Lower lobe of right lung (tissue), 2 donors: ENCODE measurements around the gene DNAJC24. TPM values are rescaled to one million over a fixed set of nuclear protein-coding genes. Genes with fewer than 3 reads are reported as not detected.

Experiments used
- ATAC-seq, 2 donors: fragments of 200-7000 bp; cut with Tn5 transposase; one replicate each; pipeline ENCODE4 v1.9.1; 2020 to 2022; ENCODE audit warnings: mild to moderate bottlenecking in 2 of 2, moderate library complexity in 2 of 2
- DNase-seq: peaks from one replicate; pipeline ENCODE4 v3.0.0-alpha.2; 2020
- H3K27ac ChIP-seq: fragments of 200-600 bp; one replicate; pipeline ENCODE4 v1.8.0; 2022
- H3K27me3 ChIP-seq: fragments of 200-600 bp; one replicate; pipeline ENCODE4 v1.8.0; 2022; ENCODE audit warnings: low read depth
- H3K36me3 ChIP-seq: fragments of 200-600 bp; one replicate; pipeline ENCODE4 v1.8.0; 2022; ENCODE audit warnings: mild to moderate bottlenecking
- H3K4me1 ChIP-seq: fragments of 200-600 bp; one replicate; pipeline ENCODE4 v1.8.0; 2022
- H3K4me3 ChIP-seq: fragments of 200-600 bp; one replicate; pipeline ENCODE4 v1.8.0; 2022; ENCODE audit warnings: mild to moderate bottlenecking
- H3K9me3 ChIP-seq: fragments of 200-600 bp; one replicate; pipeline ENCODE4 v1.8.0; 2022
- intact Hi-C: fragments of 100-400 bp; cut with DNase I; formaldehyde crosslinking; loops from one replicate; pipeline ENCODE4 v1.11.0; 2022
- total RNA-seq: library from RNA; stranded (reverse); fragmentation: NEBNext Ultra II Directional; extraction: Animal tissue kit (Norgen Biotek cat#: 25700); gene quantifications from one replicate; pipeline ENCODE4 v1.2.1, GENCODE V29; 2021
- TF ChIP-seq, protein P1 (sequence below): fragments of 200-600 bp; IDR thresholded peaks from one replicate; pipeline ENCODE4 v1.8.0; 2022; ENCODE audit warnings: antibody characterized with exemption, mild to moderate bottlenecking
- donor health status: DM: no; HTN: yes; CAD: no; lungs with severe emphysema.

The DNAJC24 gene
- total RNA-seq, 1 donor from 2014 or later = 16.3 TPM

DNA sequence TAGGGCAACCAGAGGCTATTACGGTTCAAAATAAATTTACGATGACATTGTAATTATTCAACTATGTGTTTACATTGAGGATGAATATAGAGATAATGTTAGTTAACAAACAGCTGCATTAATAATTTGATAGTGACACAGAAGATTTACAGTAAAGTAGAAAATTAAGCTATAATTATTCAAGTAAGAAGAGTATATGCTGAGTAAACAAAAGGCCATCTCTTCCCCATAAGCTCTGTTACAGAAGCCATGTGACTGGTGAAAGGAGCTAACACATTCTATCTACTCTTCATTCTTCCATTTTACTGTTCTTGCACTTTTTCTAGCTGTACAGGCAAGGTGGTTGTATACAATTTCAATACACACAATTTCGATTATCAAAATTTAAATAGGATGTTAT is 85.5 kb downstream of the DNAJC24 start:
- no peaks in the 10 kb centered on the region for H3K4me1 ChIP-seq

DNA sequence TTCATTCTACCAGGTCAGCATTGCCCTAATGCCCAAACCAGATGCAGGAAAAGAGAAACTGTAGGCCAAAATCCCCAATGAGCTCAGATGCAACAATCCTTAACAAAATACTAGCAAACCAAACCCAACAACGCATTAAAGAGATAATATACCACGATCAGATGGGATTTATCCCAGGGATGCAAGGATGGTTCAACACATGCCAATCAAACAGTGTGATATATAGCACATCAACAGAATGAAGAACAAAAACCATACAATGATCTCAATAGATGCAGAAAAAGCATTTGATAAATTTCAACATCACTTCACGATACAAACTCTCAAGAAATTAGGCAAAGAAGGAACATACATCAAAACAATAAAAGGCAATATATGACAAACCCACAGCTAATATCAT is 94.8 kb downstream of the DNAJC24 start:
- DNase-seq (no peak), ATAC-seq (no peak)
- no peaks in the 10 kb centered on the region for H3K27me3 ChIP-seq
- intact Hi-C loops = no loop called here
- no peaks in the 10 kb centered on the region for H3K36me3 ChIP-seq
- H3K4me3 ChIP-seq = no peak overlapping the region
- peaks cover 24% of the 10 kb centered on the region for H3K9me3 ChIP-seq
- H3K27ac ChIP-seq = no peak overlapping the region
- TF ChIP-seq, protein P1, sequence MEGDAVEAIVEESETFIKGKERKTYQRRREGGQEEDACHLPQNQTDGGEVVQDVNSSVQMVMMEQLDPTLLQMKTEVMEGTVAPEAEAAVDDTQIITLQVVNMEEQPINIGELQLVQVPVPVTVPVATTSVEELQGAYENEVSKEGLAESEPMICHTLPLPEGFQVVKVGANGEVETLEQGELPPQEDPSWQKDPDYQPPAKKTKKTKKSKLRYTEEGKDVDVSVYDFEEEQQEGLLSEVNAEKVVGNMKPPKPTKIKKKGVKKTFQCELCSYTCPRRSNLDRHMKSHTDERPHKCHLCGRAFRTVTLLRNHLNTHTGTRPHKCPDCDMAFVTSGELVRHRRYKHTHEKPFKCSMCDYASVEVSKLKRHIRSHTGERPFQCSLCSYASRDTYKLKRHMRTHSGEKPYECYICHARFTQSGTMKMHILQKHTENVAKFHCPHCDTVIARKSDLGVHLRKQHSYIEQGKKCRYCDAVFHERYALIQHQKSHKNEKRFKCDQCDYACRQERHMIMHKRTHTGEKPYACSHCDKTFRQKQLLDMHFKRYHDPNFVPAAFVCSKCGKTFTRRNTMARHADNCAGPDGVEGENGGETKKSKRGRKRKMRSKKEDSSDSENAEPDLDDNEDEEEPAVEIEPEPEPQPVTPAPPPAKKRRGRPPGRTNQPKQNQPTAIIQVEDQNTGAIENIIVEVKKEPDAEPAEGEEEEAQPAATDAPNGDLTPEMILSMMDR = no peak
- H3K4me1 ChIP-seq = no peaks in the 10 kb centered on the region

More for the DNA sequence above, 85.5 kb downstream of the DNAJC24 start:
- Histone ChIP-seq H3K9me3 (no peaks in the 10 kb centered on the region), H3K27ac (no peak overlapping the region), H3K27me3 (no peaks in the 10 kb centered on the region), H3K36me3 (peaks cover 6% of the 10 kb centered on the region), H3K4me3 (no peak overlapping the region)
- TF ChIP-seq, protein P1 = no peak
- intact Hi-C loops = no loop called here
- no peak for ATAC-seq
- no peak for DNase-seq

DNA sequence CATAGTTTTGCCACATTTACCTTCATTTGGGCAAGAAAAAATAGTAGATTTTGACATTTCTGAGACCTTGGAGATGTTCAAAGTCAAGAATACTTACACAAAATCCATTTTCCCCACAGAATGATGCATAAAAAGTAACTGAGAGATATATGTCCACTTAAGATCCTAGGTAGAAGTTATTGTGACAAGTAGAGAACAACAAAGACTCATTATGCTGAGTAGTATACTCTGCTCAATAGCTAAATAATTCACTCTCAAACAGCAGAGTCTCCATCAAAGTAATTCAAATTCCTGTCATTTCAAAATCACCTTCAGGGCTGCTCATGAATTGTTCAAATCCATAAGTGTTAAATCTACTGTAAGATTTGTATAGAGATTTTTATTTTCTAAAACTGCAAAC is 104.4 kb downstream of the DNAJC24 start:
- DNase-seq = no peak
- H3K27ac ChIP-seq = no peak overlapping the region
- H3K4me1 ChIP-seq = no peaks in the 10 kb centered on the region
- intact Hi-C loops = no loop called here
- H3K27me3 ChIP-seq = no peaks in the 10 kb centered on the region
- TF ChIP-seq, protein P1 = no peak
- no peak overlapping the region for H3K4me3 ChIP-seq
- H3K9me3 ChIP-seq = no peaks in the 10 kb centered on the region
- no peak for ATAC-seq
- no peaks in the 10 kb centered on the region for H3K36me3 ChIP-seq

DNA sequence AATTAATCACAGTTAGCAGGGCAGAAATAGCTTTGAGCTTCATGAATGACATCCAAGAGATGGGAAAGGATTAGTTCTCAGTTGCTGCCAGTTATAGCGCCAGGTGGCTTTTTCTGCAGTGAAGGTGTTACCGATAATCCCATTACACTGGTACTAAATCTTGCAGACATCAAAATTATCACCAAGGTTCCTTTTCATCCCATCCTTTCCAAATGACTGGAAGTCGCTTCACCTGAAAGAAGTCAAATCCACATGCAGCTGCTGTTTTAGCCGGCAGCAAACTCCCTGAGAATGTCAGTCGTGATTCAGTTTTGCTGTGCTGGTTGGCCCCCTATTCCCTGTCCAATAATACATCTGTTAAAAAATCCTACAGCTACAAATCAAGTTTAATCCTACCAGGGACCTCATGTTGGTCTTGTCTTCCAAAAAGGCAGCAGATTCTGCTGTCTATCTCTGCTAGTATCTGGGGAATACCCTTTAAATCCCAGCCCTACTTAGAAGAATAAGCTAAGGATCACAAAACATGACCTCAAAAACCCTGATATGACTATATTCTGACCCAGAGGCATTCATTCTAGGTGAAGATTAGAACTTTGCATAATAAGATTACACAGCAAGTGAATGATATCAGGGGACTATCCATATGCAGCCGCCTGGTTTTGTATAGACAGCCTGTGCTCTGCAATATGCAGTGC is 108.0 kb downstream of the DNAJC24 start:
- DNase-seq = no peak
- TF ChIP-seq, protein P1 = no peak
- H3K27ac ChIP-seq = no peak overlapping the region
- H3K4me1 ChIP-seq = no peaks in the 10 kb centered on the region
- no peaks in the 10 kb centered on the region for H3K9me3 ChIP-seq
- no peaks in the 10 kb centered on the region for H3K27me3 ChIP-seq
- no peak for ATAC-seq
- no peaks in the 10 kb centered on the region for H3K36me3 ChIP-seq
- intact Hi-C loops = no loop called here
- H3K4me3 ChIP-seq = no peak overlapping the region

DNA sequence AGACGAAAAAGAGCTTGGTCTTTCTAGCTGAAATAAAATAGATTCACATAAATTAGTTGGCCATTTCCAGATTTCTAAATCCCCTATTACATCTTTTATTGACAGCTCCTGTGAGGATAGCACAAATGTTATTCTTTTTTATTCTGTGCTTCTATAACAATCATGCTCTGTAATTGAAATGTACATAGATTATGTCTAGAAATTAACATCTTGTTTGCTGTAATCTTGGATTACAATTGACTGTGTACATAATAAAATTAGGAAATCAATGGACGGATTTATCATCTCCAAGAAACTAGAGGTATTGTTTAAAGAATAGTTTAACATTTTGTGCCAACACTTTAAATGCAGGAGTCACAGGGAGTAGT is 108.5 kb downstream of the DNAJC24 start:
- TF ChIP-seq, protein P1 = no peak
- no peaks in the 10 kb centered on the region for H3K36me3 ChIP-seq
- intact Hi-C loops = no loop called here

More for the DNA sequence above, 108.5 kb downstream of the DNAJC24 start:
- no peaks in the 10 kb centered on the region for H3K27me3 ChIP-seq
- no peaks in the 10 kb centered on the region for H3K4me1 ChIP-seq
- ATAC-seq (no peak), DNase-seq (no peak)
- no peaks in the 10 kb centered on the region for H3K9me3 ChIP-seq
- no peak overlapping the region for H3K4me3 ChIP-seq
- no peak overlapping the region for H3K27ac ChIP-seq
